Measurements from ENCODE around the gene SLC22A4. TPM values are rescaled to one million over a fixed set of nuclear protein-coding genes. Genes with fewer than 3 reads are reported as not detected.
A peak's percentile ranks its signal among the peaks of the same experiment; 100 is the strongest.

Gene SLC22A4
- polyA plus RNA-seq, 1 donor (not counting 4 experiments of a cell fraction or from before 2014, with no cell fraction given), result 1.4 TPM

GRCh38 chr5:132392978-132393825 lies 99.0 kb downstream of the SLC22A4 start:
- DNase-seq (ENCODE audit: low read depth, low spot score) (no peak), FAIRE-seq (peak; percentile 23)
- no peaks in the 10 kb centered on the region for H3K79me2 ChIP-seq (ENCODE audit: control insufficient read depth, insufficient read depth, low read length)
- H4K20me1 ChIP-seq (ENCODE audit: control insufficient read depth, extremely low read depth, insufficient read depth, low read length), result no peaks in the 10 kb centered on the region
- H3K4me3 ChIP-seq (ENCODE audit: control insufficient read depth in 2 of 3, extremely low read depth in 1 of 3, insufficient read depth in 2 of 3, low read depth in 1 of 3, low read length in 3 of 3), result no peak overlapping the region
- H3K27me3 ChIP-seq (ENCODE audit: control insufficient read depth, extremely low read depth, insufficient read depth, low read length), result no peaks in the 10 kb centered on the region
- H2AFZ ChIP-seq (ENCODE audit: control insufficient read depth, low read length), result no peak overlapping the region
- TF ChIP-seq EZH2 (IDR thresholded peaks at IDR 0.05; ENCODE audit: low read length), result no peak
- TF ChIP-seq, protein P1, sequence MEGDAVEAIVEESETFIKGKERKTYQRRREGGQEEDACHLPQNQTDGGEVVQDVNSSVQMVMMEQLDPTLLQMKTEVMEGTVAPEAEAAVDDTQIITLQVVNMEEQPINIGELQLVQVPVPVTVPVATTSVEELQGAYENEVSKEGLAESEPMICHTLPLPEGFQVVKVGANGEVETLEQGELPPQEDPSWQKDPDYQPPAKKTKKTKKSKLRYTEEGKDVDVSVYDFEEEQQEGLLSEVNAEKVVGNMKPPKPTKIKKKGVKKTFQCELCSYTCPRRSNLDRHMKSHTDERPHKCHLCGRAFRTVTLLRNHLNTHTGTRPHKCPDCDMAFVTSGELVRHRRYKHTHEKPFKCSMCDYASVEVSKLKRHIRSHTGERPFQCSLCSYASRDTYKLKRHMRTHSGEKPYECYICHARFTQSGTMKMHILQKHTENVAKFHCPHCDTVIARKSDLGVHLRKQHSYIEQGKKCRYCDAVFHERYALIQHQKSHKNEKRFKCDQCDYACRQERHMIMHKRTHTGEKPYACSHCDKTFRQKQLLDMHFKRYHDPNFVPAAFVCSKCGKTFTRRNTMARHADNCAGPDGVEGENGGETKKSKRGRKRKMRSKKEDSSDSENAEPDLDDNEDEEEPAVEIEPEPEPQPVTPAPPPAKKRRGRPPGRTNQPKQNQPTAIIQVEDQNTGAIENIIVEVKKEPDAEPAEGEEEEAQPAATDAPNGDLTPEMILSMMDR (optimal IDR thresholded peaks at IDR 0.05 in 1 of 3, IDR thresholded peaks at IDR 0.05 in 1 of 3, conservative IDR thresholded peaks at IDR 0.05 in 1 of 3; ENCODE audit: extremely low read depth in 1 of 3, insufficient read depth in 2 of 3, low read length in 3 of 3), result no peak
- H3K27ac ChIP-seq (ENCODE audit: control insufficient read depth, insufficient read depth, low read length), result no peak overlapping the region
- peaks cover 16 to 36% of the 10 kb centered on the region in 2 experiments for H3K36me3 ChIP-seq (ENCODE audit: control insufficient read depth in 2 of 2, extremely low read depth in 1 of 2, insufficient read depth in 2 of 2, low read length in 2 of 2)
- H3K4me1 ChIP-seq (ENCODE audit: control insufficient read depth, extremely low read depth, insufficient read depth, low read length), result peaks cover 73% of the 10 kb centered on the region
- H3K9me3 ChIP-seq (ENCODE audit: control insufficient read depth, low read depth, low read length), result no peaks in the 10 kb centered on the region
- H3K9ac ChIP-seq (ENCODE audit: control insufficient read depth, extremely low read depth, insufficient read depth, low read length), result no peak overlapping the region
- dilution Hi-C loops (cut with MboI; ENCODE audit: extremely low pct_ligation_motif_present, low sequenced_read_pairs), result no loop called here
- no peaks in the 10 kb centered on the region for H3K9me1 ChIP-seq (ENCODE audit: control insufficient read depth, extremely low read depth, insufficient read depth, low read length)
- H3K4me2 ChIP-seq (ENCODE audit: control insufficient read depth, extremely low read depth, insufficient read depth, low read depth, low read length), result peak overlapping the region; percentile 8

Small RNA genes within 50 kb of the gene (small RNA-seq; reads per million reads assigned to genes)
- gene MIR3936 (ENCODE audit: insufficient read length in 3 of 3, low read depth in 3 of 3, low replicate concordance in 1 of 3), result 0.20 to 1.0 (median 0.50) reads per million in 3 experiments

Other genes starting within 250 kb of the SLC22A4 start
- not detected in 3 replicates for gene IL3, start 233.7 kb upstream of the SLC22A4 start, polyA plus RNA-seq
- gene CSF2, start 220.6 kb upstream of the SLC22A4 start, polyA plus RNA-seq, result 6.9 to 9.2 TPM (median 7.2 TPM) in 3 replicates
- 93.6 to 158 TPM (median 112 TPM) in 3 replicates for gene P4HA2, start 66.5 kb upstream of the SLC22A4 start, polyA plus RNA-seq
- gene PDLIM4, start 36.7 kb upstream of the SLC22A4 start, polyA plus RNA-seq, result 38.3 to 81.8 TPM (median 79.3 TPM) in 3 replicates
- 14.8 to 23.0 TPM (median 21.5 TPM) in 3 replicates for gene SLC22A5, start 75.3 kb downstream of the SLC22A4 start, polyA plus RNA-seq
- 3.7 to 16.4 TPM (median 6.2 TPM) in 3 replicates for gene IRF1, start 196.4 kb downstream of the SLC22A4 start, polyA plus RNA-seq
- not detected in 3 replicates for gene IL5, start 249.1 kb downstream of the SLC22A4 start, polyA plus RNA-seq